UCSD-AML1 (cell line): Measurements from ENCODE around the gene VWF.

Source experiments
- DNase-seq: peaks from one replicate; lab custom pipeline; 2025; ENCODE audit not compliant: unreplicated experiment; lab: John Stamatoyannopoulos, UW

VWF gene

DNA sequence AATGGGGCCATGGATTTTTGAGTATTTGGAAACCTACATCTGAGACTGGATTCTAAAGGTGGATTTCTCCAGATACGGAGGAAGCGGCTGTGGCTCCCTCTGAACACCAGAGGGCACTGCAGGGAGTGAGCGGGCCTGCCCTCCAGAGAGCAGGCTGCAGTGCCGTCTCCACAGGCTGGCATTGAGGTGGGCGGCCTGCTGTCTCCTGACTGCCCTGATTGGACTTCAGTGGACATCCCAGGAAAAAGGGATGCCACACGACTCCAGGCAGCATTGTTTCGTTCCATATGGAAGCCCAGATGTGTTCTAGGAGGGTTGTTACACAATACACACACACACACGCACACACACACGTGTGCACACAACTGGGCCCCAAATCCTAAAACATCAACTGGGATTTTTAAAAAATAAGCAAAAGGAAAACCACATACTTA lies 158.5 kb downstream of the VWF start:
- DNase-seq = peak; percentile 48

GRCh38 chr12:5964913-5965900 lies 159.3 kb downstream of the VWF start:
- peak; percentile 35 for DNase-seq

DNA sequence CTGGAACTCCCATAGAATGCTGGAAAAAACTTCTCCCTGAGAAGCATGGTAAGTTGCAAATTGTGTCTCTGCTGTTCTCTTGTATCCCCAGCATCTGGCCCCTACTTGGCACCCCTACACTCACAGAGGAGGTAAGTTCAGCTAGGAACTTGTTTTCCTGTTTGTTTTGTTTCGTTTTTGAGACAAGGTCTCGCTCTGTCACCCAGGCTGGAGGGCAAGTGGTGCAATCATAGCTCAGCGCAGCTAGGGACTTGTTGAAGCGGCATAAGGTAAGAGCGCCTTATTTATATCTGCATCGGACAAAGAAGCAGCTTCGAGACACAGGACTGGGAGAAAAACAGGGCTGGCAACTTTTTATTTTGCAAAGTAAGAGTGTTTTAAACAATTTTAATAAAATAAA lies 161.0 kb downstream of the VWF start:
- no peak for DNase-seq

DNA sequence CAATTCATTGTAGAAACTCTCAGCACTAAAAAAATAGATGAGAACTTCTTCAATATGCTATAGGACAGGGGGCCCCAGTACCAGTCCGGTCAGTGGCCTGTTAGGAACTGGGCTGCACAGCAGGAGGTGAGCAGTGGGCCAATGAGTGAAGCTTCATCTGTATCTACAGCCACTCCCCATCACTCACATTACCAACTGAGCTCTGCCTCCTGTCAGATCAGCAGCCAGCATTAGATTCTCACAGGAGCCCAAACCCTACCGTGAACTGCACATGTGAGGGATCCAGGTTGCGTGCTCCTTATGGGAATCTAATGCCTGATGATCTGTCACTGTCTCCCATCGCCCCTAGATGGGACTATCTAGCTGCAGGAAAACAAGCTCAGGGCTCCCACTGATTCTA lies 163.7 kb downstream of the VWF start:
- no peak for DNase-seq

DNA sequence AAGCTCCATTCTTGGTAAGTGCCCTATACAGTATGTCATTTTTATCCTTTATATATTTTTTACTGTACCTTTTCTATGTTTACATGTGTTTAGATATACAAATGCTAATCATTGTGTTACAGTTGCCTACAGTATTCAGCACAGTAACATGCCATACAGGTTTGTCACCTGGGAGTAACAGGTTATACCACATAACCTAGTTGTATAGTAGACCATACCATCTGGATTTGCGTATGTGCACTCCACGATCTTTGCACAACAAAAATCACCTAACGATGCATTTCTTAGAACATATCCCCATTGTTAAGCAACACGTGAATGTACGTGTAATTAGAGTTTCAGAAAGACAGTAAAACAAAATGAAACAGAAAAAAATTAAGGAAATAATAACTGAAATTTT lies 167.5 kb downstream of the VWF start:
- DNase-seq = no peak

DNA sequence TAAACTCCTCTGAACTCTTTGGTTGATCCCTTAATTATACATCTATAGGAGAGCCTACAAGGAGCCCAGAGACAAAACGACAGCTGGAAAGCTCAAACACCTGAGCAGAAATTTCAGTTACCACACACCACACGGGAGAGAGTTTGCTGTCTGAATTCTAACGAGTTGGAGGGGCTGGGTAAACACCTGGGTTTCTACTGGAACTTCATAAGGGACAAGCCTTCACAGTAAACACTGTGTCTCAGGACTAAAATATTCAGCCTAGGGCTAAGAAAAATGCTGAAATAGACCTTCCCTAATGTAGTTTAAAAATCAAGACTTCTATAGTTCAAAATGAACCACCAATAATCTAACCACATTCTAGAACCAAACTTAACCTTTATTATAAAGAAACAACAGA lies 169.8 kb downstream of the VWF start:
- no peak for DNase-seq

DNA sequence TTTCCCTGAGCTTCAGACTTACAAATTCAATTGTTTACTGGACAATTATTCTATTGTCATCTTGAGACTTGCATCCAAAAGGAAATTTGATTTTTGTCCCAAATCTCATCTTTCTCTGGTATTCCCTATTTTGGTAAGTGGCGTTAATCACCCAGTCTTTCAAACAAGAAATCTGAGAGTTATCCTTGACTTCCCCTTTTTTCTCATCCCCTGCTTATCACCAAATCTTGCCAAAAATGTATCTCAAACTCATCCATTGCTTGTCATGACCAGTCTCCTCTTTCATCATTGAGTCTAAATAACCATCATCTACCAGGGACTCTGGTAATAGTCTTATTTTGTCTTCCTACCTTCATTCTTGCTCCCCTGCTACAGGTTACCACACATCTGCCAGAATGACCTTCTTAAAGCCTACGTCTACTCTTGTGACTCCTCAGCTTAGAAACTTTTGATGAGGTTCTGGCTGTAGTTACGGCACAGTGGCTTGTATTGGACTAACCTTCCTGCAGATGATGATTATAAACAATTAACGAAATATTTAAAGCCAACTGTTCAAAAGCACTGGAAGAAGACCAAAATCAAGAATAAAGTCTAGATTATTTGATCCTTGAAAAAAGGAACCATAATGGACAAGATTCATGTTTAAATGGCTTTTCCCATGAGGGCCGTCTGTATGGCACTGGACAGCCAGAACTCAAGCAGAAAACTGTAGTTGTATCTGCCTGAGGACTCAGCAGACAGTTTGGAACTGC lies 170.5 kb downstream of the VWF start:
- DNase-seq = no peak

GRCh38 chr12:5952031-5952430 lies 172.4 kb downstream of the VWF start:
- no peak for DNase-seq

DNA sequence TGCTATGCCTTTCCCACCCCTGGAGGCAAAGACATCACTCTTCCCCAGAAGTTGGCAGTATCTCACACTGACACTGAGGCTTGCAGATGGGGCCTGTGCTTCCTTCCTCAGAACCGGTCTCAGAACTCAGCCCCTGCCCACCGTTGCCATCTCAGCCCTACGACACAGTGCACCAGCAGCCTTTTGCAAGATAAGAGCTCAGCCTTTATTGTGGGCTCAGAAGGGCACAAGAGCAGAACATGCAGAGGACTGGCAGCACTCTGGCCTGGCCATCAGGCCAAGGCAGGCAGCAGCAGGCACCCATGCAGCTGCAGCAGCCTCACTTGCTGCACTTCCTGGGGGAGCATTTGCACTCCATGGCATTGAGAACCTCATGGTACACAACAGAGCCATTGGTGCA lies 175.8 kb downstream of the VWF start:
- DNase-seq = no peak

GRCh38 chr12:5947006-5947405 lies 177.5 kb downstream of the VWF start:
- DNase-seq = no peak

DNA sequence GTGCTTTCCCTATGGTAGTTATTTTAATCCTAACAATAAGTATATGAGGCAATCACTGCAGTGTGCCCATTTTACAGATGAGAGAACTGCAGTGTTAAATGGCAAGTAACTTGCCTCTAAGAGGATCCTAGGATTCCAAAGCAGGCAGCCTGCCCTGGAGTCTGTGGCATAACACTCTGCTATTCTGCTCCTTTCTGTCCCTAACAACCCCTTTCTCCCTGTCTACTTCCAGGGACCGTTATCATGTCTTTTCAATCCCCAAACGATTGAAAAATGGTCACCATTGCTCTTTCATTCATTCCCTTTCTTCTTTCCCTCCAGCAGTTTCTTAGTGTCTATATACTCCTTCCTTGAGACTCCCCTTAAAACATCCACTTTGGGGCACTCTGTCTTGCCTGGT lies 178.1 kb downstream of the VWF start:
- no peak for DNase-seq

DNA sequence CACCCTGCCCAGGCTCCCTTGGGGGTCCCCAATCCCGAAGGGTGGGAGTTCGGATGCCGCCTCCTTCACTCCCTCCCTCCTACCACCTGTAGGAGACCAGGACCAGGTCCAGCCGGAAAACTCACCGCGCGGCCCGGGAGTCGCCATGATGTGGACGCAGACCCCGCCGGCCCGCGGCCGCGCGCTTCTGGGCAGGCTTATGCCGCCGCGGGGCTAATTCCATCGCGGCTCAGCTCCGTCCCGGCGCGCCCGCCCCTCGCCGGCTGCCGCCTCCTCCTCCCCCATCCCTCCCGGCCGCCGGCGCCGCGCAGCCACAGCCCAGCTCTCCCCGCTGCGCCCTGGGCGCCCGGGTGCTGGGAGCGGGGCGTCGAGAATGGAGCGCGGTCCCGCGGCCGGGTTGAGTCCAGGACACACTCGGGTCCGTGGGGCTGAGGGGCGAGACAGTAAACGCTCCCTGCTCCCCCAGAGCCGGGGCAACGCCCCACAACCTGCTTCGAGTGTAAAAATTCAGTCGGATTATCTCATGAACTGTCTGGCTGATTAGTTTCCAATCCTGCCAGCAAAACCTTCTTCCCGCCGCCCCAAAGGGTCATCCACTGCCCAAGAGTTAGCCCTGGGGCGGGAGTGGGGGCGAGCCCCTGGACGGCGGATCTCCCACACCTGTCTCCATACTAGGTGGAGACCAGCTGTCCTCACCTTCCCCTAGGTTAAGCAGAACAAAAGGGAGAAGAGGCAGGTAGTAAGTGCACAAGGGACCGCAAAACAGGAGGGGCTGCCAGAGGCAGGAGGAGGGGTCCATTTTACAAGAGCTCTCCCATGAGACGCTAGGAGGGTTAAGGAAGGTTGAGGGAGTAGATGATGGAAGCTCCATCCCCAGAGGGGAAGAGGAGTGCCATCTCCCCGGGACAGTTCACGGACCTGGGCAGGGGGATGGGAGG lies 179.1 kb downstream of the VWF start, which contains the start of gene ANO2:
TSS of gene ANO2 (minus strand) at position 189 of the 938 bp plus-strand sequence. CDS start at position 147, 42 bp downstream.
- no peak for DNase-seq

- no peak for DNase-seq
Measured at GRCh38 chr12:5944688-5945070, 179.8 kb downstream of the VWF start.

DNA sequence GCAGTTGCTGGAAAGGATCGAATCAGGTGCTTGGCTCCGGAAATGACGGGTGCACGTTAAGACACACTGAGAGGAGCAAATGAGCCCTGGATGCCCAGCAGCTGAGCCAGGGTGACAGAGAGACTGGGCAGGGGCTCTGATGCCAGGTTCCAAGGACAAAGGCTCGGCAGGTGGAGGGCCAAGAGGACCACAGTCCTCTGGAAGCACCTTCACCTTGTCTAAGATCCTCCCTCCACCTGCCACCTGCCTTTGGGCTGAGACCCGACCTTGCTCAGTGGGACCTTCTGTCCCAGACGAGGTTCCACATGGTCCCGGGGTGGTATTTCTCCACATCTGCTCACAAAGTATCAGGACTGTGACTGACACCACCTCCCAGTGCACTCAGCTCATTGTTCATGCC lies 180.4 kb downstream of the VWF start:
- no peak for DNase-seq

DNA sequence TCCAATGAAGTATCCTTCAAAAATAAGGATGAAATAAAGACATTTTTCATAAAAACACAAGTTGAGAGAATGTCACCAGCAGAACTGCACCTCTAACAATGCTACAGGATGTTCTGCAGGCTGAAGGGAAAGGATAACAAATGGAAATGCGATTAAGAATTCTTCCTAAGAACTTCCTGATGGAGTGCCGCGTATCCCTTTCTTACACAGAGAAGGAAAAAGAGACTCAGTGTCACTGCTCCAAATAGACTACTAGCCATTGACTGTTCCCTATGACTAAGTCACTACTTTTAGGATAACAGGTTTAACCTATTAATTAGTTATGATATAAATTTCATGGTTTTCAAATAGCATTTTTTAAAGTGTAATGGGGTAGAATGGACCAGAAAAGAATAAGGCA lies 182.6 kb downstream of the VWF start:
- DNase-seq = no peak

GRCh38 chr12:5927732-5928516 lies 196.5 kb downstream of the VWF start:
- DNase-seq = no peak

DNA sequence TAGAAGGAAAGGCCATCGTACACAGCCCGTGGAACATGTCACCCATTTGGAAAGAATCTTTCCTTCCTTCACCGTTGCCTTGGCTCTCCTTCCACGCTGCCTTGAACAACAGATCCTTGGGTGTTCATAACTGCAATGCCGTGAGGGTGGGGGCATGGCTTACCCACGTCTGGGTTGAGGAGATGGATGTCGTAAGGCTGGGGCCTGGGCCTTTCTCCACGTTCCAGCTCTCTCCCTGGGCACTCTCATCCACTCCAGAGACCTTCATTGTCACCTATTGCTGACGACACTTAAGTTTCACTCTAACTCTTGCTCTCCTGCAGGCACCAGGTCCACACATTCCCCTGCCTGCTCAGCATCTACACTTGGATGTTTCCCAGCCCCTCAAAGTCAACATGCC lies 198.8 kb downstream of the VWF start:
- no peak for DNase-seq

- no peak for DNase-seq
Measured at GRCh38 chr12:5924342-5924741, 200.1 kb downstream of the VWF start.

DNA sequence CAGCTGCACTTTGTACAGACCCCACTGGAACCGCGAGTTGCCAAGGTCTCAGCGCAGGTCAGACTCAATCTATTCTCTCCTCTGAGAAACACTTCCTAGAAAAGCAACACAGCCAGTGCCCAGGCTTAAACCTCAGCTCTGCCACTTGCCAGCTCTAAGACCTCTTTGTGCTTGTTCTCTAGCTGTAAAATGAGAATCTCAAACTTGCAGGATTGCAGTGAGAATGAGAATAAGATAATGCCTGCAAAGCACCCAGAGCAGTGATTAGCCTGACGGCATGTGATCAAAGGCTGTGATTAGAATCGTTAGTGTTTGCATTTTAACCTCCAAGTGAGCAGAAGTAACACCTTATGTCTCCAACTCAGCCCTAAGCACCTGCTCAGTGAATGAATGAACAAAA lies 200.7 kb downstream of the VWF start:
- DNase-seq = no peak

DNA sequence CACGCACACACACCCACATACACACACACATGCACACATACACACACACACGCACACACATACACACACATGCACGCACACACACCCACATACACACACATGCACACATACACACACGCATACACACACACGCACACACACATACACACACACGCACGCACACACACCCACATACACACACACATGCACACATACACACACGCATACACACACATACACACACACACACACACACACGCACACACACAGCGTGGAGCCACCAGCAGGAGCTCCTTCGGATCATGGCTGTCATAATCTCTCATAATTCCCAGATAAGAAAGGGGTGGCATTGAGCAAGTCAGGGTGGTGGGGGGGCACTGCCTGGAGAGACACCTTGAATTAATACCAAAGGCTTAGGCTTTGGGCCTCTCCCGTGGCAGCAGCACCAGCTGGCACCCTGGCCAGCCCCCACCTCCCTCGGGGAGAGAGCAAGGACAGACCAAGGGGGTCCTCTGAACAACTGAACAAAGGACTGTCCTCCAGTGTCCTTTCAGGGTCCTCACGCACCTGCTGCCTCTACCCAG lies 201.3 kb downstream of the VWF start:
- DNase-seq = no peak
